HS-27A (cell line): Measurements from ENCODE around the gene CAMK2N2.
"Not testable (repeated sequence)": the region's sequence is repeated elsewhere in the genome, so short reads cannot be mapped to it uniquely, and the experiment has no call there.

Experiments
- DNase-seq: peaks from one replicate; pipeline ENCODE4 v3.0.0-alpha.2; 2012; ENCODE audit warnings: low read depth, missing footprints

The CAMK2N2 gene

DNA sequence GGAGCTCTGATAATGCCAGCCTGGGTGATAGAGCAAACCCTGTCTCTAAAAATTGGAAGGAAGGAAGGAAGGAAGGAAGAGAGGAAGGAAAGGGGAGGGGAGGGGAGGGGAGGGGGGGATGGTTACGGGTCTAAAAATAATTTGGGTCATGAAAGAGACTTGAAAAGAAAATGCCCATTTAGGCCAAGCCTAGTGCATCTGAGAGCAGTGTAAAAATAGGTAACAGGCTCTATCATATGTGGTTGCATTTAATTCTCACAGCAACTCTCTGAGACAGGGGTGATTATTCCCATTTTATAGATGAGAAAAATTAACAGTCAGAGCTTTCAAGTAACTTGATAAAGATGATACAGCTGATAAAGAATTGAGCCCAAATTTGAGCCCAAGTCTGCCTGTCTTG is 10.9 kb upstream of the CAMK2N2 start:
- DNase-seq: no peak

DNA sequence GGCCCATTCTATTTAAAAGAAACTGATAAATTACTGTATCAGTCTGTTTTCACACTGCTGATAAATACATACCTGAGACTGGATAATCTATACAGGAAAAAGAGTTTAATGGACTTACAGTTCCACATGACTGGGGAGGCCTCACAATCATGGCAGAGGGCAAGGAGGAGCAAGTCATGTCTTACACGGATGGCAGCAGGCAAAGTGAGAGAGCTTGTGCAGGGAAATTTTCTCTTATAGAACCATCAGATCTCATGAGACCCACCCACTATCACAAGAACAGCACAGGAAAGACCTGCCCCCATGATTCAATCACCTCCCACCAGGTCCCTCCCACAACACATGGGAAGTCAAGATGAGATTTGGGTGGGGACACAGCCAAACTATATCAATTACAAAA is 5.9 kb upstream of the CAMK2N2 start:
- not testable (repeated sequence) for DNase-seq

- no peak for DNase-seq
Measured at GRCh38 chr3:184262764-184263179, 1.4 kb upstream of the CAMK2N2 start.

DNA sequence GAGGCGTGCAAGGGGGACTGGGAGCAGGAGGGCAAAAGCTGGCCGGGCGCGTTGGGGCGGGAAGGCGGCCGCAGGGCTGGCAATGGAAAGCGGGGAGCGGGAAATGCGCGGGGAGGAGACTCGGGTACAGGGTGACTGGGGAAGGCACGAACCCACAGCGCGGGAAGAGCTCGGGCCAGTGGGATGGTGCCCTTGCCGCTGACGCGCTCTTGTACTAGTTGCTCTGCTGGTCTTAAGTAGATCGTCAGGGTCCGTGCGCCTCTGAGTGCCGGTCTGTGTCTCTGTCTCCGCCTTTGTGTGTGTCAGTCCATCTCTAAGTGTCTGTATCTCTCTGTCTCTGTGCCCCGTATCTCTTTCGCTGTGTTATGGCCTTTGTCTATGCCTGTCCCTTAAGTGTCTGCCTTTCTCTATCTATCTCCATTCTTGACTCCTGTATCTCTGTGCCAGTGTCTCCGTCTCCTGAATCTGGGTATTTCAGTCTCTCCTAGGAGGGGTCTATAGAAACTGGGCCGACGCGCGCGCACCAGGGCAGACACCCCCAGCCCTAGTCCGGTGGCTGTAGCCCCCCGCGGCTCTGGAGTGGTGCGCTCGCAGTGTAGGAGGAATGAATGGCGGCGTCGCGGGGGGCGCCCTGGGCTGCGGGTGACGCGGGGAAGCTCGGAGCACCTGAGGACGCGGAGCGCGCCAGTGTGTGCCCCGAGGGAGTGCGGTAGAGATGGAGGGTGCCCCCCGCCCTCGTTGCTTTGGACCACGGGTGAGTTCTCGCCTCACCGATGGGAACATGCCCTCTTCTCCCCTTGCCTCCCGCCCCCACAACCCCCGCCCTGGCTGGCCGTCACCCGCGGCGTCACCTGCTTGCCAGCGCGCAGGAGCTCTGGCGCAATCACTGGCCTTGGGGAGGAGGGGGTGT is 756 bp upstream of the CAMK2N2 start:
- DNase-seq: no peak

DNA sequence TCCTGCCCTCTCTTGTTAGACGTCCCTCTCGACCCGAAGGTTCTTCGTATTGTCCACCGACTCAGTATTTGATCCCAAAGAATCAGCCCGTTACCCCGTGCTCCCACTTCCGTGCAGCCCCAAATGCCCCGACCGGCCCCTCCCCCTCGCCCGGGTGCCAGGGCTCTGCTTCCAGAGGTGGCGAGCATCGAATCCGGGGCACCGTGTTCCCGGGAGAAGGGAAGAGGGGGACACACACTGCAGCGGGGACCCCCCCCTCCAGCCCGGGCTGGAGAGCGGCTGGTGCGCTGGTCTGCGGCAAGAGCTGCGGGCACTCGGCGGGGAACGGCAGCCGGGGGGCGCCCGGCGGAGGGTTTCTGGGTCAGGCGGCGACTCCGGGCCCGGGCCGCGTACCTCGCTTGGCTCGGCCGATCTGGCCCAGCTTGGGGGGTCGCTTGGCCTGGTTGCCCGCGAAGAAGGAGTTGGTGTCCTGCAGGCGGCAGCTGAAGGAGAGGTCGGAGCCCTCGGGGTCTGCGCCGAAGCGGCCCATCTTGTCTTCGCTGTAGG is 556 bp downstream of the CAMK2N2 start:
- no peak for DNase-seq

- no peak for DNase-seq
Measured at GRCh38 chr3:184259878-184260723, 1.3 kb downstream of the CAMK2N2 start.

DNA sequence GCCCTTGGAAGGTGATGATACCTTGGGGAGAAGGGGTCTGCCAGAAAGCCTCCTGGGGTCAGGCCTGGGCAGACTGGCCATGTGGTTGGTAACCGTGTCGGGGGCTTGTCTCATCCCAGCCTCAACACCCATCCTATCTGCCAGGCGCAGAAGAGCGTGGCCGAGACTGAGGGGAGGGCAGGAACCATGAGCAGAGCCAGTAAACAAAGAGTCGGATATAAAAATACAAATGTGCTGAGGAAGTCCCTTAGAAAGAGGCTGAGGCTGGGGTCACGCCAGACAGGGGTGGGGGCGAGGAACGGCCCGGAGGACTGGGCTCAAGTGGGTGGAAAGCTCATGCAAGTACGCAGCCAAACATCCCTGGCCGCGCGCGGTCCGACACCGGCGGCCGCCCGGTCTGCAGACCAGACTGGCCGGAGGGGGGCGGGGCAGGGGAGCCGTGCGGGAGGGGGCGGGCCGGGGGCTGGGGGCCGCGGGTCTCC is 1.9 kb downstream of the CAMK2N2 start:
- DNase-seq: no peak

DNA sequence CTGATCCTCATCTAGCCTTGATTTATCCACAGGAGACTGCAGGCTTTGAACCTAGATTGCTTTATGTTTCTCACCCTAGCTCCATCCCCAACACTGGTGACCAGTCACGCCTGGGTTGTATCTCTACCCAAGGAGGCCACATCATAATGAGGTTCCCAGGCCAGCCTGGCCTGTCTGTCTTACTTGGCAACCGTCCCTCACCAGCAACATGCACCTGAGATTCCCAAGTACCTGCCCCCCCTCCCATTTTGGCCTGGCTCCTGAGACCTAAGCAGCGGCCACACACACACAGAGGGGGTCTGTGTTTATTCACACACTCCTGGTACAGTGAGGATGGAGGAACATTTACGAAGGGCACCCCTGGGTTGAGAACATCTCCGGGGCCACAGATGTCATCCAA is 2.4 kb downstream of the CAMK2N2 start:
- no peak for DNase-seq

DNA sequence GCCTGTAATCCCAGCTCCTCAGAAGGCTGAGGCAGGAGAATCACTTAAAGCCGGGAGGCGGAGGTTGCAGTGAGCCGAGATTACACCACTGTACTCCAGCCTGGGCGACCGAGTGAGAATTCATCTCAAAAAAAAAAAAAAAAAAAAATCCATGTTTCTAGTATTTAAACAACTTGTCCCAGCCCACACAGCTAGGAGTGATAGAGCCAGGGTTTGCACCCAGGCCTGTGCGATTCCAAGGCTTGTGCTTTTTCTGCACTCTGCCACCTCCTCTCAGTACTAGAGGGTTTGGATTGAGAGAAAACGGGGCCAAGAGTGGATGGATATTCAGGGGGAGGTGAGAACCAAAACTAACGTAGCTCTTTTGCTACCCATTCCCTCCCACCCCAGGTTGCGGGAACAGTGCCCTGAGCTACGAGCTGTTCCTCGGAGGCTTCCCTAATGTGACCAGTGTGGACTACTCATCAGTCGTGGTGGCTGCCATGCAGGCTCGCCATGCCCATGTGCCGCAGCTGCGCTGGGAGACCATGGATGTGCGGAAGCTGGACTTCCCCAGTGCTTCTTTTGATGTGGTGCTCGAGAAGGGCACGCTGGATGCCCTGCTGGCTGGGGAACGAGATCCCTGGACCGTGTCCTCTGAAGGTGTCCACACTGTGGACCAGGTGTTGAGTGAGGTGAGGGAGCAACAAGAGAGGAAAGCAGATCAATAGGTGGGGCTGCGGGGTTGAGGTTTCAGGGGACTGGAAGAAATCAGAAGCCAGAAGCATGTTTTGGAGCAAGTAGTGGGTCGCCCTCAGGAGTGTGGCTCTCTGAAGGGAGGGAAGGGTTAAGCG is 4.1 kb downstream of the CAMK2N2 start:
- DNase-seq: no peak

GRCh38 chr3:184255291-184256039 is 5.9 kb downstream of the CAMK2N2 start:
- no peak for DNase-seq

- DNase-seq: peak; percentile 87
Measured at GRCh38 chr3:184250167-184250828, 11.1 kb downstream of the CAMK2N2 start.

DNA sequence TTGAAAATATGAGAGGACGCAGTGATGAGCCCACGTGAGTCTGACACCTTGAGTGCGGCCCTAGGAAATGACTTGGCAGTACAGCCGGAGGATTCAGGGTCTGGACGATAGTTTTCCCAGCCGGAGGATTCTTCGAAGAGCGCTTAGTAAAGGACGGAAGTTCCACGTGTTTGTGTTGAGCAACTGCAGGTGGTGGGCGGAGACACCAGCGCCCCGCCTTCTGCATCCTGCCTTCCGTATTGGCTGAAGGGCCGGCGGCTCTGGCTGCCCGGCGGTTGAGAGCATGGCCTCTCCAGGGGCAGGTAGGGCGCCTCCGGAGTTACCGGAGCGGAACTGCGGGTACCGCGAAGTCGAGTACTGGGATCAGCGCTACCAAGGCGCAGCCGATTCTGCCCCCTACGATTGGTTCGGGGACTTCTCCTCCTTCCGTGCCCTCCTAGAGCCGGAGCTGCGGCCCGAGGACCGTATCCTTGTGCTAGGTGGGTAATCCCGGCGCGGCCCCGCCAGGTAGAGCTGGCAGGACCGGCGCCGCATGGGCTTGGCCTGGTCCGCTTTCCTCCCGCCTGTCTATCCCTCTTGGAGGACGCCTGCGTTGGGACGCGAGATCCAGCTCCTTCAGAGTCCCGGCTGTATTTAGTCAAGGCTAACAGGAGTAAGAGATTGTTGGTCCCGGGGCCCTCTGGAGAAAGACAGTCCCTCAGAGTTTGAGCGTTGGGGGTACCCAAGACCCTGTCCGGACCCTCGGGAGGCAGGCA is 11.8 kb downstream of the CAMK2N2 start, which contains the start of gene EEF1AKMT4:
EEF1AKMT4 (plus strand) TSS at position 261 of the 755 bp plus-strand sequence; CDS start at position 284, 23 bp downstream.
- DNase-seq: peak; percentile 92

DNA sequence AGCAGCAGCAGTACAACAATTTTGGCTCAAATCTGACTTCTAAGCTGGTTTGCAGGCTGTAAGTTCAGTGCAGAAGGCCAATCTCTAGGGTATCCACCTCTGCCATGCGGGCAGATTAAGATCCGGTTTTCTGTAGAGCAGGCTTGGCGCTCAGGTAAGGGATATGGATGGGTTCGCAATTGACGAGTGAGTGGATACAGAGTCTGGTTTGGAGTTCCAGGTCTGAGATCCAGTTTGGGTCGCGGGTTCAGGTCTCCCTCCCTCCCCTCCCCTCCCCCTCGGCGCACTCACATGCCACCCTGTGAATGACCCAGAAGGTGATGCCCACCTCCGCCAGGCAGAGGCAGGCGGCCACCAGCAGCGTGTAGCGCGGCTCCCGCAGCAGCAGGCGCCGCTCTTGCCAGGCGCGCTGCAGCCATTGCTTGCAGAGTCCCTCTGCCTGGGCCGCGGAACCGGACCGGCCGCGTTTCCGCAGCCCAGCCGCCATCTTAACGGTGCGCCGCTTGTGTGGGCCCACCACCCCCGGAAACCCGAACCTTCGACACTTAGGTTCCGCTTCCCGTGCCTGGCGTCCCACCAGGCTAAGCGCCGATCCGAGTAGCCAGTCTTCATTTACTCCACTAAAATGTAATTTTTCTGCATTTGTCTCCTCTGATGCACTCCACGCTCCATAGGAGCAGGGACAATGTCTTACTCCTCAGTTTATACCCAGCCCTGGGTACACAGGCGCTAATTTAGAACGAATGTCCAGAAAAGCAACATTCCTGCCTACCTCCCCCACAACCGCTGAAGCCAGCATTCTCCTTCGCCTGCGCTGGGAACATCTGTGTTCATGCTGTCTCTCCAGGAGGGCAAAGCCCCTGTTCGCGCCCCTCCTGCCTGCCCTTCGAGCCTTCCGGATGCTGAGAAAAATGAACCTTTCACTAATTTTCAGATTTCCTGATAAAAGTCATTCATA is 12.6 kb downstream of the CAMK2N2 start, which contains the start of gene ALG3:
ALG3 (minus strand) TSS at position 509 of the 958 bp plus-strand sequence; CDS start at position 487, 22 bp downstream.
- peak; percentile 59 for DNase-seq

GRCh38 chr3:184242297-184242685 is 19.1 kb downstream of the CAMK2N2 start:
- DNase-seq: no peak

DNA sequence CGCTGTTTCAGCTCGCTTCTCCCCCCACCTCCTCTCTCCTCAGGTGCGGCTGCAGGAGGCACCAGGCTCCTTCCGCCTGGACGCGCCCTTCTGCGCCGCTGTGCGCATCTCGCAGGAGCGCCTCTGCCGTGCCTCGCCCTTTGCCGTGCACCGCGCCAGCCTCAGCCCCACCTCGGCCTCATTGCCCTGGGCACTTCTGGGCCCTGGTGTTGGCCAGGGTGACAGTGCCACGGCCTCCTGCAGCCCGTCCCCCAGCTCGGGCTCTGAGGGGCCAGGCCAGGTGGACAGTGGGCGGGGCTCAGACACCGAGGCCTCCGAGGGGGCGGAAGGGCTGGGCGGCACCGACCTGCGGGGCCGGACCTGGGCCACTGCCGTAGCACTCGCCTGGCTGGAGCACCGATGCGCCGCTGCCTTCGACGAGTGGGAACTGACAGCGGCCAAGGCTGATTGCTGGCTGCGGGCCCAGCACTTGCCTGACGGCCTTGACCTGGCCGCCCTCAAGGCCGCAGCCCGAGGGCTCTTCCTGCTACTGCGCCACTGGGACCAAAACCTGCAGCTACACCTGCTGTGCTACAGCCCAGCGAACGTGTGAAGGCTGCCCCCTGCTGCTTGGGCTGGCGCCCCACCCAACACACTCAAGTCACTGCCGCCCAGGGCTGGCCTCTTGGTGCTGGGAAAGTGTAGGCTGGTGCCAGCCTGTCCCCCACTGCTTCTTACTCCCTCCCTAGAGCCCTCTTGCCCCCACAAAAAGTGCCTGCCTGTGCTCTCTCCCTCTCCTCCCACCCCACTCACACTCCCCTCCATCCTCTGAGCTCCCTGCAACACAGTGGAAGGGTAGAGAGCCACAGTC is 19.7 kb downstream of the CAMK2N2 start:
- no peak for DNase-seq

GRCh38 chr3:184241141-184241446 is 20.3 kb downstream of the CAMK2N2 start:
- DNase-seq: no peak
